HCT116 (cell line): ENCODE data around the gene KIAA1586. TPM values are rescaled to one million over a fixed set of nuclear protein-coding genes. Genes with fewer than 3 reads are reported as not detected.
A peak's percentile ranks its signal among the peaks of the same experiment; 100 is the strongest.

Source experiments
- ATAC-seq: fragments of 200-7000 bp; cut with Tn5 transposase; 2 replicates; pipeline ENCODE4 v1.9.1; 2020; ENCODE audit warnings: mild to moderate bottlenecking, moderate library complexity
- BruUV-seq: library from RNA; stranded (reverse); fragments of 400-500 nt; replicated peaks from 2 replicates; lab custom pipeline; 2021; lab: Mats Ljungman, UMichigan
- CTCF ChIA-PET: fragments of 300-600 bp; sonication (Branson Sonifier 250); formaldehyde crosslinking; loops from one replicate; lab custom pipeline; 2021; ENCODE audit warnings: antibody characterized with exemption; lab: Charles Lee
- POLR2A ChIA-PET: fragments of 300-600, 350-600 bp; sonication (Branson Sonifier 250); formaldehyde crosslinking; loops from one replicate; lab custom pipeline; 2021; ENCODE audit warnings: antibody characterized with exemption; lab: Charles Lee
- RAD21 ChIA-PET, 2 experiments: fragments of 300-600 bp; sonication (Branson Sonifier 250); formaldehyde crosslinking; loops; one replicate each; lab custom pipeline; 2023; ENCODE audit warnings: low total read pairs in 2 of 2; ENCODE audit not compliant: uncharacterized antibody in 2 of 2, unreplicated experiment in 2 of 2, low non-redundant PET in 1 of 2; lab: Charles Lee
- DNase-seq: peaks from one replicate; pipeline ENCODE4 v3.0.0-alpha.2; 2010; ENCODE audit warnings: low read depth, low spot score
- H2AFZ ChIP-seq: fragments of 200-600 bp; shearing (Covaris generic), sonication (generic); 2 replicates; pipeline ENCODE4 v1.6.1; 2017; ENCODE audit warnings: low read depth, mixed run types, mixed read lengths, antibody characterized with exemption, low read length; ENCODE audit not compliant: poor library complexity, severe bottlenecking
- H3K27ac ChIP-seq: 2 replicates; pipeline ENCODE4 v1.5.1; 2012; ENCODE audit warnings: low read depth, low read length
- H3K27me3 ChIP-seq: fragments of 200-600 bp; sonication (generic); 2 replicates; pipeline ENCODE4 v1.6.1; 2016; ENCODE audit warnings: mixed run types, low read length, mixed read lengths; ENCODE audit not compliant: insufficient read depth
- H3K36me3 ChIP-seq, 2 experiments: fragments of 200-500 bp in 1 of 2; fragments of 200-600 bp in 1 of 2; sonication (Bioruptor generic) in 1 of 2; sonication (generic) in 1 of 2; 2 replicates each; pipeline versions ENCODE4 v1.5.1 to v1.6.1; 2014 to 2016; ENCODE audit warnings: low read length in 2 of 2, inconsistent platforms in 1 of 2, mixed read lengths in 1 of 2, mixed run types in 1 of 2; ENCODE audit not compliant: insufficient read depth in 2 of 2, control insufficient read depth in 1 of 2
- H3K4me1 ChIP-seq, 2 experiments: fragments of 200-600 bp in 1 of 2; sonication (generic) in 1 of 2; 2 replicates each; pipeline versions ENCODE4 v1.5.1 to v1.6.1; 2012 to 2017; ENCODE audit warnings: low read length in 2 of 2, inconsistent platforms in 1 of 2, mild to moderate bottlenecking in 1 of 2, mixed read lengths in 1 of 2, mixed run types in 1 of 2, moderate library complexity in 1 of 2; ENCODE audit not compliant: insufficient read depth in 2 of 2, control insufficient read depth in 1 of 2
- H3K4me2 ChIP-seq: fragments of 200-600 bp; sonication (generic); 2 replicates; pipeline ENCODE4 v1.6.1; 2017; ENCODE audit warnings: mixed run types, low read length, mixed read lengths
- H3K4me3 ChIP-seq, 2 experiments: fragments of 200-600 bp in 1 of 2; sonication (generic) in 1 of 2; replicated peaks in 1 of 2; 2 replicates each; pipeline ENCODE4 v1.5.1; 2011 to 2016; ENCODE audit warnings: low read length in 2 of 2, control low read depth in 1 of 2, low read depth in 1 of 2, mild to moderate bottlenecking in 1 of 2, mixed read lengths in 1 of 2, mixed run types in 1 of 2
- H3K79me2 ChIP-seq: fragments of 200-600 bp; sonication (generic); 2 replicates; pipeline ENCODE4 v1.6.1; 2017; ENCODE audit warnings: mild to moderate bottlenecking, mixed run types, low read length, moderate library complexity, mixed read lengths; ENCODE audit not compliant: insufficient read depth
- H3K9ac ChIP-seq: fragments of 200-600 bp; sonication (generic); 2 replicates; pipeline ENCODE4 v1.6.1; 2016; ENCODE audit warnings: low read length, mixed read lengths
- H3K9me2 ChIP-seq: fragments of 200-600 bp; sonication (generic), shearing (Covaris generic); 2 replicates; pipeline ENCODE4 v1.6.1; 2017; ENCODE audit warnings: mixed run types, mild to moderate bottlenecking, moderate library complexity; ENCODE audit not compliant: insufficient read depth
- H3K9me3 ChIP-seq, 2 experiments: fragments of 200-500 bp in 1 of 2; fragments of 200-600 bp in 1 of 2; sonication (Bioruptor generic) in 1 of 2; sonication (generic) in 1 of 2; 2 replicates each; pipeline ENCODE4 v1.6.1; 2014 to 2017; ENCODE audit warnings: low read length in 2 of 2, mixed read lengths in 2 of 2, inconsistent platforms in 1 of 2, low read depth in 1 of 2, mild to moderate bottlenecking in 1 of 2, mixed run types in 1 of 2, moderate library complexity in 1 of 2; ENCODE audit not compliant: control insufficient read depth in 1 of 2, insufficient read depth in 1 of 2
- H4K20me1 ChIP-seq: fragments of 200-600 bp; sonication (generic), shearing (Covaris generic); 2 replicates; pipeline ENCODE4 v1.6.1; 2017; ENCODE audit warnings: mixed run types, mild to moderate bottlenecking, moderate library complexity; ENCODE audit not compliant: insufficient read depth
- ATF3 ChIP-seq: IDR thresholded peaks from 2 replicates; pipeline ENCODE4 v1.6.1; 2012
- CBX3 ChIP-seq: IDR thresholded peaks from 2 replicates; pipeline ENCODE4 v1.6.1; 2012; ENCODE audit warnings: low read depth
- CEBPB ChIP-seq: IDR thresholded peaks from 2 replicates; pipeline ENCODE4 v1.6.1; 2012; ENCODE audit warnings: low read depth
- EZH2phosphoT487 ChIP-seq: fragments of 200-600 bp; IDR thresholded peaks from 2 replicates; pipeline ENCODE4 v1.6.1; 2018; ENCODE audit warnings: antibody characterized with exemption, borderline replicate concordance
- POLR2A ChIP-seq: IDR thresholded peaks from 2 replicates; pipeline ENCODE4 v1.7.0; 2011; ENCODE audit warnings: borderline replicate concordance; ENCODE audit not compliant: insufficient read depth, insufficient read length; ENCODE audit errors: extremely low read depth
- POLR2AphosphoS5 ChIP-seq: IDR thresholded peaks from 2 replicates; pipeline ENCODE4 v1.6.1; 2011; ENCODE audit warnings: mild to moderate bottlenecking, low read depth, low read length, moderate library complexity
- SIN3A ChIP-seq: IDR thresholded peaks from 2 replicates; pipeline ENCODE4 v1.6.1; 2012; ENCODE audit warnings: low read depth
- ZNF274 ChIP-seq: fragments of 200-500 bp; sonication (Bioruptor generic); IDR thresholded peaks from 2 replicates; pipeline ENCODE4 v1.6.1; 2014; ENCODE audit warnings: mild to moderate bottlenecking, low read depth, low read length, inconsistent platforms
- intact Hi-C: fragments of 100-400 bp; cut with micrococcal nuclease; formaldehyde crosslinking; loops from 2 replicates; pipeline ENCODE4 v1.10.0; 2022
- total RNA-seq: library from RNA; stranded (reverse); gene quantifications from one replicate; pipeline ENCODE4 v1.2.1, GENCODE V29; 2021; ENCODE audit not compliant: unreplicated experiment
- TF ChIP-seq, protein P1 (sequence below), 3 experiments: fragments of 200-600 bp in 1 of 3; sonication (generic) in 1 of 3; IDR thresholded peaks in 2 of 3; conservative IDR thresholded peaks in 1 of 3; 2 replicates each; pipeline ENCODE4 v1.5.1; 2012 to 2017; ENCODE audit warnings: low read depth in 2 of 3, low read length in 2 of 3, antibody characterized with exemption in 1 of 3, borderline replicate concordance in 1 of 3, control low read depth in 1 of 3, mild to moderate bottlenecking in 1 of 3, mixed read lengths in 1 of 3, mixed run types in 1 of 3, moderate library complexity in 1 of 3; ENCODE audit not compliant: insufficient read depth in 1 of 3

Gene KIAA1586
- total RNA-seq, 1 experiment from 2014 or later: 12.7 TPM

DNA sequence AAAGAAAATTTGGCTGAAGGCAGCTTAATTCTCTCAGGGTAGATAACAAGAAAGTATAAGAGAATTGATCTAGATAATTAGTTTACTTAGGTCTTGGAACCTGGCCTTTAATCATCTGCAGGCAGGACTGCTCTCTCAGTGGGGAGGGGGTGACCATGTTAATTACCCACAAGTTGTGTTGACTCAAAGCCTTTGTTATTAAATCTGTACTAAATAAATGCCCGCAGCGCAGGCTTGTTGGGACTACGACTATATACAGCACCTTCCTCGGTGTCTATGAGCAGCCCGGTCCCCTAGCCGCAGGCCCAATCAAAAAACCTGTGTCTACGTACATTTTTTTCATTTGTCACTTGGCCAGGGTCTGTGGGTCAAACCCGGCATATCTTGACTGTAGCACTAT is 27.9 kb downstream of the KIAA1586 start:
- no TSS peak for BruUV-seq

DNA sequence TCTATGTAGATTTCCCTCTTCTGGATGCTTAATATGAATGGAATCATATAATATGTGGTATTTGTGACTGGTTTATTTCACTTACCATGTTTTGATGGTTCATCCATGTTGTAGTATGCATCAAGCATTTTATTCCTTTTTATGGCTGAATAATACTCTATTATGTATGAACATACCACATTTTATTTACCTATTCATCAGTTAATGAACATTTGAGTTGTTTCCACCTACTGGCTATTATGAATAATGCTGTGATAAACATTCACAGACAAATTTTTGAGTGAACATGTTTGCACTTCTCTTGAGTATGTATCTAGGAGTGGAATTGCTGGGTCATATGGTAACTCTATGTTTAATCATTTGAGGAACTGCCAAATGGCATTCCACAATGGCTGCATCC is 28.6 kb downstream of the KIAA1586 start:
- no peak for TF ChIP-seq ATF3
- TF ChIP-seq, protein P1, sequence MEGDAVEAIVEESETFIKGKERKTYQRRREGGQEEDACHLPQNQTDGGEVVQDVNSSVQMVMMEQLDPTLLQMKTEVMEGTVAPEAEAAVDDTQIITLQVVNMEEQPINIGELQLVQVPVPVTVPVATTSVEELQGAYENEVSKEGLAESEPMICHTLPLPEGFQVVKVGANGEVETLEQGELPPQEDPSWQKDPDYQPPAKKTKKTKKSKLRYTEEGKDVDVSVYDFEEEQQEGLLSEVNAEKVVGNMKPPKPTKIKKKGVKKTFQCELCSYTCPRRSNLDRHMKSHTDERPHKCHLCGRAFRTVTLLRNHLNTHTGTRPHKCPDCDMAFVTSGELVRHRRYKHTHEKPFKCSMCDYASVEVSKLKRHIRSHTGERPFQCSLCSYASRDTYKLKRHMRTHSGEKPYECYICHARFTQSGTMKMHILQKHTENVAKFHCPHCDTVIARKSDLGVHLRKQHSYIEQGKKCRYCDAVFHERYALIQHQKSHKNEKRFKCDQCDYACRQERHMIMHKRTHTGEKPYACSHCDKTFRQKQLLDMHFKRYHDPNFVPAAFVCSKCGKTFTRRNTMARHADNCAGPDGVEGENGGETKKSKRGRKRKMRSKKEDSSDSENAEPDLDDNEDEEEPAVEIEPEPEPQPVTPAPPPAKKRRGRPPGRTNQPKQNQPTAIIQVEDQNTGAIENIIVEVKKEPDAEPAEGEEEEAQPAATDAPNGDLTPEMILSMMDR (IDR thresholded peaks at IDR 0.05 in 2 of 3, conservative IDR thresholded peaks at IDR 0.05 in 1 of 3; ENCODE audit: borderline replicate concordance in 1 of 3, insufficient read depth in 1 of 3, low read depth in 2 of 3, low read length in 2 of 3): peak in 1 of 3 experiments; percentile 21; a peak in 1 of 6 replicates
- no peak for TF ChIP-seq EZH2phosphoT487
- TF ChIP-seq POLR2A: no peak
- TF ChIP-seq CEBPB: no peak
- TF ChIP-seq SIN3A: no peak
- Histone ChIP-seq H3K4me1 (no peaks in the 10 kb centered on the region), H3K27me3 (no peaks in the 10 kb centered on the region), H4K20me1 (no peaks in the 10 kb centered on the region), H3K9me3 (no peaks in the 10 kb centered on the region), H3K36me3 (no peaks in the 10 kb centered on the region; a peak in 1 of 4 replicates), H3K9ac (no peak overlapping the region), H3K4me3 (no peak overlapping the region), H3K27ac (no peak overlapping the region), H2AFZ (no peak overlapping the region), H3K4me2 (no peak overlapping the region), H3K79me2 (no peaks in the 10 kb centered on the region), H3K9me2 (no peaks in the 10 kb centered on the region)
- no TSS peak for BruUV-seq
- CTCF ChIA-PET: no interaction called here
- intact Hi-C loops: no loop called here
- DNase-seq (no peak), ATAC-seq (no peak)
- POLR2A ChIA-PET: no interaction called here
- RAD21 ChIA-PET: no interaction called here

More for the DNA sequence above, 27.9 kb downstream of the KIAA1586 start:
- H3K9ac ChIP-seq: no peak overlapping the region
- no peak for ATAC-seq
- H4K20me1 ChIP-seq: no peaks in the 10 kb centered on the region
- no peaks in the 10 kb centered on the region; a peak in 1 of 4 replicates for H3K36me3 ChIP-seq
- H3K9me2 ChIP-seq: no peaks in the 10 kb centered on the region
- no peak overlapping the region for H3K4me3 ChIP-seq
- no peak for DNase-seq
- H3K9me3 ChIP-seq: no peaks in the 10 kb centered on the region
- intact Hi-C loops: no loop called here
- no peaks in the 10 kb centered on the region for H3K27me3 ChIP-seq
- no peak for TF ChIP-seq SIN3A
- TF ChIP-seq, protein P1 (IDR thresholded peaks at IDR 0.05 in 2 of 3, conservative IDR thresholded peaks at IDR 0.05 in 1 of 3; ENCODE audit: borderline replicate concordance in 1 of 3, insufficient read depth in 1 of 3, low read depth in 2 of 3, low read length in 2 of 3): no peak
- TF ChIP-seq ZNF274: no peak
- no peak for TF ChIP-seq POLR2A
- no peak for TF ChIP-seq POLR2AphosphoS5
- TF ChIP-seq CBX3: no peak
- ChIA-PET CTCF (no interaction called here), POLR2A (no interaction called here), RAD21 (no interaction called here)
- H3K27ac ChIP-seq: no peak overlapping the region
- H3K79me2 ChIP-seq: no peaks in the 10 kb centered on the region
- no peak overlapping the region for H3K4me2 ChIP-seq
- no peaks in the 10 kb centered on the region for H3K4me1 ChIP-seq
- H2AFZ ChIP-seq: no peak overlapping the region
